VCaP (cell line): Measurements from ENCODE around the gene NDUFA6.
A peak's percentile ranks its signal among the peaks of the same experiment; 100 is the strongest.
"Not testable (repeated sequence)": the region's sequence is repeated elsewhere in the genome, so short reads cannot be mapped to it uniquely, and the experiment has no call there.

Experiments
- H3K27ac ChIP-seq: fragments of 450-650 bp; 2 replicates; pipeline ENCODE4 v1.5.1; 2017
- CTCF ChIP-seq: fragments of 450-650 bp; conservative IDR thresholded peaks from 2 replicates; pipeline ENCODE4 v1.5.1; 2017; ENCODE audit warnings: mild to moderate bottlenecking, moderate library complexity

The NDUFA6 gene

DNA sequence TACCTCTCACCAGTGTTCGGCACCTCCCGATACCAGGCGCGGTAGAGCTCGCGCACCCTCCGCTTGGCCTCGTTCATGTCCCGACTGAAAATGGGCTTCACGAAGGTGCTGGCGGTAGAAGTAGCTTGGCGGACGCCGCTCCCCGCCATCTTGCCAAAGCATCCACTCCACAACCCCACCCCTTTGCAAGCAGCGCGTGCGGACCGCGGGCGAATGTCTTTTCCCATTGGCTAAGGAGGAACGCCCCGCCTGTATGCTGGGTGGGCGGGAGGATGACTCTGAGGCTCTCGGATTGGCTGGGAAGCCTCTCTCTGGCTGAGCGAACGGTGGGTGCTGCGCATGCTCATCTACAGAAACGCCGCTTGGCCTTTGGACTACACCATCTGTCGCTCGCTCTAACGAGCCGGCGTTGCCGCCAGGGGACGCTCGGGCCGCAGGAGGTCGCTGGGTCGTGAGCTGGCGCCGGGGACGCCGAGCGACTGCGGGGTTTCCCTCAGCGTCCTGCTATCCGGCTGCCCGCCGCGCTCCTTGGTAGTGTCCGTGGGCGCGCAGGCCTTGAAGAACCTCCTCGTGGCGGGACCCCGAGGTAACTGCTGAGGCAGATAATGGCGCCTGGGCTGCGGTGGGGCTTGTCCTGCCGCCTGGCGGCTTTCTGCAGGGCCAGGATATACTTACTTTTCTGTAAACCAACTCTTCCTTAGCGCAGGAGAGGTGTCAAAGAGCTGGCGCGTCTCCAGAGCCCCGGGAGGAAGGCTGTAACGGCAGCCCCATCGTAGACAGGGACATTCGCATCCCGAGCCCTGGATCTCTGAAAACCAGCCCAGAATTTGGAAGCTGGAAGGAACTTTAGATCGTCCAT, at the start of gene NDUFA6:
TSS of gene NDUFA6 (minus strand) at position 177 of the 859 bp plus-strand sequence. CDS start at position 149, 28 bp downstream.
- H3K27ac ChIP-seq, result peak within 1 kb of the TSS; percentile 95

DNA sequence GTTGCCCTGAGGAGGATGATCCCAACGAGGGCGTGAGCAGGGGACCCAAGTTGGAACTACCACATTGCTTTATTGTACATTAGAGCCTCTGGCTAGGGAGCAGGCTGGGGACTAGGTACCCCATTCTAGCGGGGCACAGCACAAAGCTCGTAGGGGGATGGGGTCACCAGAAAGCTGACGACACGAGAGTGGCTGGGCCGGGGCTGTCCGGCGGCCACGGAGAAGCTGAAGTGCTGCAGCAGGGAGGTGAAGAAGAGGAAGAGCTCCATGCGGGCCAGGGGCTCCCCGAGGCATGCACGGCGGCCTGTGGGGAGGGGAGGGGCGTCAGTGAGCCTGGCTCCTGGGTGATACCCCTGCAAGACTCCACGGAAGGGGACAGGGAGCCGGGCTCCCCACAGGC, 49.6 kb upstream of the NDUFA6 start:
- not testable (repeated sequence) for H3K27ac ChIP-seq

More for the DNA sequence above, at the start of gene NDUFA6:
- TF ChIP-seq CTCF, result peak; percentile 94

DNA sequence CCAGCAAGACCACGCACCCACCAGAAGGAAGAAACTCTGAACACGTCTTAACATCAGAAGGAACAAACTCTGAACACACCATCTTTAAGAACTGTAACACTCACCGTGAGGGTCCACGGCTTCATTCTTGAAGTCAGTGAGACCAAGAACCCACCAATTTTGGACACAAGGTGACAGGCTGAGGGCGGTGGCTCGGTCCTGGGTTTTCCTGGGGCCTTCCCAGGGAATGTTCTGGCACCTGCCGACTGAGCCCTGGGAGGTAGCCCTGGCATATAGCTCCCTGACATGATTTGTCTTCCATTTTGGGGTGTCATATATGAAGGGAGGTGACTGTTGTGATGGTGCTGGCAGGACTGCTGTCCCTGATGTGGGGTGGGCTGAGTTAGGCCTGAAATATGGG, 48.9 kb upstream of the NDUFA6 start:
- not testable (repeated sequence) for H3K27ac ChIP-seq

GRCh38 chr22:42138972-42139371, 48.4 kb upstream of the NDUFA6 start:
- H3K27ac ChIP-seq, result no peak overlapping the region
- TF ChIP-seq CTCF, result no peak

DNA sequence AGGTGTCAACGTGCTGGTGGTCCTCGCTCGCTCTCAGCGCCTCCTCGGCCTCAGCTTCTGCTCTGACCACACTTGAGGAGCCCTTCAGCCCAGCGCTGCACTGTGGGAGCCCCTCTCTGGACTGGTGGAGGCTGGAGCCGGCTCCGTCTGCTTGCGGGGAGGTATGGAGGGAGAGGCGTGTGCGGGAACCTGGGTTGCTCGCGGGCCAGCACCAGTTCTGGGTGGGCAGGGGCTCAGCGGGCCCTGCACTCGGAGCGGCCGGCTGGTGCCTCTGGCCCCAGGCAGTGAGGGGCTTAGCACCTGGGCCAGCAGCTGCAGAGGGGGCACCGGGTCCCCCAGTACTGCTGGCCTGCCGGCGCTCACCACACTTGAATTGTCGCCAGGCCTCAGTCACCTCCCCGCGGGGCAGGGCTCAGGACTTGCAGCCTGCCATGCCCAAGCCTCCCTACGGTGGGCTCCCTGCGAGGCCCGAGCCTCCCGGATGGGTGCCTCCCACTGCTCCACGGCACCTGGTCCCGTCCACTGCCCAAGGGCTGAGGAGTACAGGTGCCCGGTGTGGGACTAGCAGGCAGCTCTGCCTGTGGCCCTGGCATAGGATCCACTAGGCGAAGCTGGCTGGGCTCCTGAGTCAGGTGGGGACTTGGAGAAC, 47.7 kb upstream of the NDUFA6 start:
- no peak overlapping the region for H3K27ac ChIP-seq
- TF ChIP-seq CTCF, result no peak

- not testable (repeated sequence) for H3K27ac ChIP-seq
These were observed 45.1 kb upstream of the NDUFA6 start for GRCh38 chr22:42135688-42136087.

GRCh38 chr22:42134100-42135020, 43.8 kb upstream of the NDUFA6 start:
- TF ChIP-seq CTCF, result no peak
- no peak overlapping the region for H3K27ac ChIP-seq

DNA sequence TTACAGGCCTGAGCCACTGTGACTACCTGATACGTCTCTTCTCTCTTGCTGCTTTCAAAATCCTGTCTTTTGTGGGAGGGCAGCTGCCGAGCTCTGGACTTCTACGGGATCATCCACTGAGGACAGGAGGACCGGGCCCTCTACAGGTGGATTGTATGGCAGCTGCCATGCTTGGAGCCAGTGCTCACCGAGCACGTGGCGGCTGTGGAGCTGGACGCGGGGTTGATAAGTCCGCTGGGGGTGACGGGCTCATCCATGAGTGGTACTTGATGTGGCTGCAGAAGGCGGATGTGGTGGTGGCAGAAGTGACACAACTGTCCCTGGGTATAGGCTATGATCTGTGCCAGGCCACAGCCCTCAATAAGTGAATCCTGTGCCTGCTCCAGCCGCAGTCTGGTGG, 41.9 kb upstream of the NDUFA6 start:
- no peak for TF ChIP-seq CTCF
- H3K27ac ChIP-seq, result no peak overlapping the region
